ENCODE measurements around the gene SNN.

GRCh38 chr16:11707679-11708197 is 39.5 kb downstream of the SNN start:
- TF ChIP-seq EZH2 (IDR thresholded peaks at IDR 0.05; ENCODE audit: insufficient read depth, low read length) (no peak), CTCF (IDR thresholded peaks at IDR 0.05; ENCODE audit: insufficient read depth, low read depth, low read length) (no peak)
